GM13976 (cell line): ENCODE measurements around the gene NID1.

Source experiments
- DNase-seq: peaks from one replicate; pipeline ENCODE4 v3.0.0; 2012; ENCODE audit warnings: low spot score
- CTCF ChIP-seq: IDR thresholded peaks from 2 replicates; pipeline ENCODE4 v1.5.1; 2012; ENCODE audit warnings: borderline replicate concordance, mild to moderate bottlenecking; ENCODE audit not compliant: insufficient read depth; ENCODE audit errors: extremely low read depth, missing control alignments, control extremely low read depth
- in situ Hi-C: fragments of 300-500 bp; cut with MboI; formaldehyde crosslinking; loops from one replicate; pipeline ENCODE4 v1.12.0; 2022; ENCODE audit warnings: low sequenced_read_pairs, mixed read lengths, inconsistent platforms; ENCODE audit not compliant: unreplicated experiment

The NID1 gene

GRCh38 chr1:236064674-236065508 is at the start of gene NID1:
TSS of gene NID1 (minus strand) at chr1:236065090. CDS start at chr1:236065079, 11 bp downstream.
- peak; percentile 76 for DNase-seq
- TF ChIP-seq CTCF, result peak; percentile 21
- in situ Hi-C loops, result no loop called here

GRCh38 chr1:236114076-236114747 is 49.3 kb upstream of the NID1 start:
- in situ Hi-C loops, result loop anchor here (10.0 to 25.0 kb wide), 3 partner anchors 371 to 1273 kb away; no protein-coding TSS in a partner anchor
- DNase-seq, result no peak
- no peak for TF ChIP-seq CTCF

- in situ Hi-C loops, result loop anchor here (10.0 to 25.0 kb wide), 3 partner anchors 371 to 1274 kb away; no protein-coding TSS in a partner anchor
- TF ChIP-seq CTCF, result no peak
- DNase-seq, result no peak
Measured at GRCh38 chr1:236113324-236114032, 48.6 kb upstream of the NID1 start.

- in situ Hi-C loops, result loop anchor here (10.0 to 25.0 kb wide), 3 partner anchors 373 to 1275 kb away; no protein-coding TSS in a partner anchor
- TF ChIP-seq CTCF, result no peak
- no peak for DNase-seq
Measured at GRCh38 chr1:236112332-236112627, 47.4 kb upstream of the NID1 start.

GRCh38 chr1:236111527-236112331 is 46.8 kb upstream of the NID1 start:
- DNase-seq, result no peak
- in situ Hi-C loops, result loop anchor here (10.0 to 25.0 kb wide), 3 partner anchors 373 to 1276 kb away; no protein-coding TSS in a partner anchor
- no peak for TF ChIP-seq CTCF
